Measurements from ENCODE around the gene CD44. TPM values are rescaled to one million over a fixed set of nuclear protein-coding genes. Genes with fewer than 3 reads are reported as not detected.

CD44 gene
- total and polyA plus RNA-seq, 2 donors (not counting 1 experiment from before 2014, with no cell fraction given) = 660 to 980 TPM

- H3K36me3 ChIP-seq (ENCODE audit: control insufficient read depth, insufficient read depth, low read length) = no peaks in the 10 kb centered on the region
- H3K27ac ChIP-seq (ENCODE audit: insufficient read depth, low read length) = peak overlapping the region; percentile 87
- H3K27me3 ChIP-seq (ENCODE audit: control insufficient read depth, insufficient read depth, low read length) = no peaks in the 10 kb centered on the region
- H3K9ac ChIP-seq (ENCODE audit: insufficient read depth, low read length) = no peak overlapping the region
- no peaks in the 10 kb centered on the region for H3K9me3 ChIP-seq (ENCODE audit: control insufficient read depth, insufficient read depth, low read depth, low read length)
- TF ChIP-seq CTCF (conservative IDR thresholded peaks at IDR 0.05 in 1 of 2, IDR thresholded peaks at IDR 0.05 in 1 of 2; ENCODE audit: low read depth in 1 of 2, low read length in 2 of 2) (no peak), EZH2 (IDR thresholded peaks at IDR 0.05; ENCODE audit: low read length, missing control alignments) (no peak)
- H2AFZ ChIP-seq (ENCODE audit: low read length) = no peak overlapping the region
- H3K4me3 ChIP-seq (replicated peaks in 1 of 4; ENCODE audit: control extremely low read depth in 1 of 4, insufficient read depth in 1 of 4, low read depth in 3 of 4, low read length in 4 of 4) = no peak overlapping the region
- H4K20me1 ChIP-seq (ENCODE audit: control insufficient read depth, extremely low read depth, insufficient read depth, low read length) = peaks cover 4% of the 10 kb centered on the region
- H3K4me1 ChIP-seq (ENCODE audit: control insufficient read depth, extremely low read depth, insufficient read depth, low read length) = peaks cover 71% of the 10 kb centered on the region
- peak in 1 of 2 donors; percentile 59 for DNase-seq (ENCODE audit: low read depth in 2 of 2)
- peaks cover 100% of the 10 kb centered on the region for H3K79me2 ChIP-seq (ENCODE audit: control insufficient read depth, insufficient read depth, low read length)
- H3K4me2 ChIP-seq (ENCODE audit: extremely low read depth, insufficient read depth, low read length) = no peak overlapping the region
Observed at GRCh38 chr11:35163209-35163608, 24.2 kb downstream of the CD44 start.

- H3K36me3 ChIP-seq (ENCODE audit: control insufficient read depth, insufficient read depth, low read length) = no peaks in the 10 kb centered on the region
- no peaks in the 10 kb centered on the region for H3K27me3 ChIP-seq (ENCODE audit: control insufficient read depth, insufficient read depth, low read length)
- TF ChIP-seq EZH2 (IDR thresholded peaks at IDR 0.05; ENCODE audit: low read length, missing control alignments) (no peak), CTCF (conservative IDR thresholded peaks at IDR 0.05 in 1 of 2, IDR thresholded peaks at IDR 0.05 in 1 of 2; ENCODE audit: low read depth in 1 of 2, low read length in 2 of 2) (peak; percentile 35 to 40)
- H3K4me1 ChIP-seq (ENCODE audit: control insufficient read depth, extremely low read depth, insufficient read depth, low read length) = peaks cover 65% of the 10 kb centered on the region
- H3K9ac ChIP-seq (ENCODE audit: insufficient read depth, low read length) = no peak overlapping the region
- no peak for DNase-seq (ENCODE audit: low read depth in 2 of 2)
- peaks cover 100% of the 10 kb centered on the region for H3K79me2 ChIP-seq (ENCODE audit: control insufficient read depth, insufficient read depth, low read length)
- peaks cover 2% of the 10 kb centered on the region for H4K20me1 ChIP-seq (ENCODE audit: control insufficient read depth, extremely low read depth, insufficient read depth, low read length)
- no peak overlapping the region for H3K4me3 ChIP-seq (replicated peaks in 1 of 4; ENCODE audit: control extremely low read depth in 1 of 4, insufficient read depth in 1 of 4, low read depth in 3 of 4, low read length in 4 of 4)
- H3K27ac ChIP-seq (ENCODE audit: insufficient read depth, low read length) = peak overlapping the region; percentile 87
- H3K9me3 ChIP-seq (ENCODE audit: control insufficient read depth, insufficient read depth, low read depth, low read length) = no peaks in the 10 kb centered on the region
- H3K4me2 ChIP-seq (ENCODE audit: extremely low read depth, insufficient read depth, low read length) = peak overlapping the region; percentile 27
- H2AFZ ChIP-seq (ENCODE audit: low read length) = no peak overlapping the region
Observed at GRCh38 chr11:35163702-35164496, 24.9 kb downstream of the CD44 start.

- Histone ChIP-seq H4K20me1 (ENCODE audit: control insufficient read depth, extremely low read depth, insufficient read depth, low read length) (peaks cover 2% of the 10 kb centered on the region), H3K4me2 (ENCODE audit: extremely low read depth, insufficient read depth, low read length) (peak overlapping the region; percentile 25), H3K9me3 (ENCODE audit: control insufficient read depth, insufficient read depth, low read depth, low read length) (no peaks in the 10 kb centered on the region), H3K27me3 (ENCODE audit: control insufficient read depth, insufficient read depth, low read length) (no peaks in the 10 kb centered on the region), H3K4me3 (replicated peaks in 1 of 4; ENCODE audit: control extremely low read depth in 1 of 4, insufficient read depth in 1 of 4, low read depth in 3 of 4, low read length in 4 of 4) (no peak overlapping the region), H2AFZ (ENCODE audit: low read length) (no peak overlapping the region), H3K9ac (ENCODE audit: insufficient read depth, low read length) (no peak overlapping the region), H3K27ac (ENCODE audit: insufficient read depth, low read length) (peak overlapping the region; percentile 87), H3K4me1 (ENCODE audit: control insufficient read depth, extremely low read depth, insufficient read depth, low read length) (peaks cover 67% of the 10 kb centered on the region), H3K79me2 (ENCODE audit: control insufficient read depth, insufficient read depth, low read length) (peaks cover 100% of the 10 kb centered on the region), H3K36me3 (ENCODE audit: control insufficient read depth, insufficient read depth, low read length) (no peaks in the 10 kb centered on the region)
- no peak for TF ChIP-seq CTCF (conservative IDR thresholded peaks at IDR 0.05 in 1 of 2, IDR thresholded peaks at IDR 0.05 in 1 of 2; ENCODE audit: low read depth in 1 of 2, low read length in 2 of 2)
- no peak for TF ChIP-seq EZH2 (IDR thresholded peaks at IDR 0.05; ENCODE audit: low read length, missing control alignments)
- DNase-seq (ENCODE audit: low read depth in 2 of 2) = no peak
Observed at GRCh38 chr11:35165030-35165422, 26.1 kb downstream of the CD44 start.
